ENCODE results near the gene WDR49.

WDR49 gene

DNA sequence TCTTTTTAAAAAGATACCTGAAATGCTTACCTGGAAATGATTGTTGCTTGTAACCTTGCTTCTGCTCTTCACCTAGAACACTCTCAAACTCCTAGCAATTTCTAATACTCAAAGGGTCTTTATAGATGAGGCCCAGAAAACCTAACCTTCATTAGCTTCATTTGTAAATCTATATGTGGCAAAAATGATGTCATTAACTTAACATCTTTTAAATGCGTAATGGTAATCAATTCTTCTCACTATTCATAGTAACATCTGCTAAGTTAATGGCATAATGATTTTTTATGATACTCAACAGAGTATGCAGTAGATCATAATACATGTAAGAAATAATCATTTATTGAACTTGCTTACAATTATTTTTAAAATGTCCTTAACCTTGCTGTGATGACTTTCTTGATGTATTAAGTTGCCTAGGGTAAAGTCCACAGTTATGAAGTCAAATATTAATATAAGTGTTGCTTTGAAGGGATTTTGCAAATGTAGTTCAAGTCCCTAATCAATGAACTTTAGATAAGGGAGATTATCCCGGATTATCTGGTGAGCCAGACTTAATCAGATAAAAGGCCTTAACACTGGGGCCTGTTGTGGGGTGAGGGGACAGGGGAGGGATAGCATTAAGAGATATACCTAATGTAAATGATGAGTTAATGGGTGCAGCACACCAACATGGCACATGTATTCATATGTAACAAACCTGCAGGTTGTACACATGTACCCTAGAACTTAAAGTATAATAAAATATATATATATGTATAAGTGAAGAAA, 169.8 kb downstream of the WDR49 start:
- DNase-seq, result no peak

- DNase-seq, result no peak
Measured at GRCh38 chr3:167481164-167481563, 172.6 kb downstream of the WDR49 start.

- no peak for DNase-seq
Measured at GRCh38 chr3:167480748-167481147, 173.0 kb downstream of the WDR49 start.

DNA sequence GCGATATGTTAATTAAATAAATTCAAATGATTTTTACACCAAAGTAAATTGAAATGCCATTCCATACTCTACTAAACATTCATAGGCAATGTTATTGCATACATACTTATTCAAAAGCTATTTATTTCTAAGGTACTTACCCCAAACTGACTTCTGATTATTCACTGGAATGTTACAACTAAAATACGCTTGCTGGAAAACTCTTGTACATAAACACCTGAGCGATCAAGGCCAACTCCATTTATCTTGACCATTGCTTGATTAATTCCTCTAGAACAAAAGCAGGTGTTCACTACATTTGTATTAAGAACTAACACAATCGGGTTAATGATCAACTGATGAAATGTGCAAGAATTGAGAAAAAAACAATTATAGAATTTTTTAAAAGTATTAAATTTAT, 179.9 kb downstream of the WDR49 start, which contains the start of gene SERPINI2:
Gene SERPINI2 (minus strand): TSS at position 180 of the 400 bp plus-strand sequence. CDS start 2,208 bp downstream, outside the sequence.
- no peak for DNase-seq

- no peak for DNase-seq
Measured at GRCh38 chr3:167469381-167469780, 184.4 kb downstream of the WDR49 start.

DNA sequence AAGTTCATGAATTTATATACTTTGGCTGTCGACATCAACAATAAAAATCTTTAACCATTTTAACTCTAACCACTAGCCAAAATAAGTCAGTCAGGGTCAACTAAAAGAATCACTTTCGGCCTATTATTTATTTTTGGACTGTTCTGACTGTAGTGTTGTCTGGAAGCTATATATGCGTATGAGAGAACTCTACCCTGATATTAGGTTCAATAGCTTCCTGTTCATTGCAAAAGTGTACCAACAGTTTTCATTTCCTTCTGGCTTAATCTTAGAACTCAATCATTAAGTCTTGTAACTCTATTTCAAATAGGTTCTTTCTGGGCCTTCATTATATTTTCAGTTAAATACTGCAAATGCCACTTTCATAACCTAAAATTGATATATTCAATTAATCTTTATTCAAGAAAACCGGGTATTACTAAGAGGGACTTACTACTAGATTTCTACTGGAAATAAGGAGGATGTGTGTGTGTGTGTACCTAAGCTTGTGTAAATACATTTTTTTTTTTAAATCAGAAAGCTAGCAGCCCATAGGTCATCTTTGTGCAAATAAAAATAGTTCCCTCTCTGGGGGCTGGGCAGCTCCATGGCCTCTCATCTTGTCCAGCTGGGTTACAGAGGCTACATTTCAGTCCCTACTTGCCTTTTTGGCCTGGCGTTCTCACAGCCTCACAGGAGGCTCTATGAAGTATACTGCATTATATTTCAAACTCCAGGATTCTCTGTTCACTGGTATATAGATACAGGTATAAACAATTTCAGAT, 185.7 kb downstream of the WDR49 start:
- DNase-seq, result no peak

GRCh38 chr3:167466966-167467365, 186.8 kb downstream of the WDR49 start:
- DNase-seq, result no peak

- no peak for DNase-seq
Measured at GRCh38 chr3:167456157-167456799, 197.5 kb downstream of the WDR49 start.

DNA sequence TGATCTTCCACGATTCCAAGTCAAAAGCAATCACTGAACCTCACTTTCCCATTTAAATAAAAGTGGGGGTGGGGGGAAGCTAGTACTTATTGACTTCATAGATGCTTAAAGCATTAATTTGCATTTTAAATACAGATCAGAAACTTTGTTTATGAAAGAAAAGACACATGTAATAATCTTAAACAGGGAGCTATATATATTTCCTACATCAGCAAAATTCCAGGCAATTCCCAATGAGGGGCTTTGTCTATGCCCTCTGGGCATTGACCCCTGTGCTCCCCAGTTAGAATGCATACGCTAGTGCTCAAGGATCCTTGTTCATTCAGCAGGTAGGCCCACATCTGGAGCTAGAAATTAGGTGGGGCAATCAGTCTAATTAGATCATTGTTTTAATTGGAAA, 199.9 kb downstream of the WDR49 start:
- no peak for DNase-seq

DNA sequence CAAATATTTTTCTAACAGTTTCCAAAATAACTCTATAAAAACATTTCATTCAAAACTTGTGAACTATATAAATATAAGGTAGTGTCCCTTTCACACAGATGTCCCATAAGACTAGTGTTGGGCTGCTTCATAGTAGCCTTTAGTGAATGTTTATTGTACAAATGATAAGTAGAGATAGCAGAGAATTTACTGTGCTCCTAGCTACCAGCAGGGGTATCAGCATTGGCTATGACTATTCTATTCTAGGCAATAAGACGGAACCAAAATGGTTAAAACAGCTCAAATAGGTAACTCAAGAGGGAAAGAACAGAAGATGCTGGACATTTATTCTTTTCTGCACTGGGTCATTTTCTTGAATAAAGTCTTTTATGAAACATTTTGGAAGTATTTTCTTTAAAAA, 202.5 kb downstream of the WDR49 start:
- DNase-seq, result no peak

- DNase-seq, result no peak
Measured at GRCh38 chr3:167450675-167451074, 203.1 kb downstream of the WDR49 start.

GRCh38 chr3:167450195-167450594, 203.5 kb downstream of the WDR49 start:
- DNase-seq, result no peak

DNA sequence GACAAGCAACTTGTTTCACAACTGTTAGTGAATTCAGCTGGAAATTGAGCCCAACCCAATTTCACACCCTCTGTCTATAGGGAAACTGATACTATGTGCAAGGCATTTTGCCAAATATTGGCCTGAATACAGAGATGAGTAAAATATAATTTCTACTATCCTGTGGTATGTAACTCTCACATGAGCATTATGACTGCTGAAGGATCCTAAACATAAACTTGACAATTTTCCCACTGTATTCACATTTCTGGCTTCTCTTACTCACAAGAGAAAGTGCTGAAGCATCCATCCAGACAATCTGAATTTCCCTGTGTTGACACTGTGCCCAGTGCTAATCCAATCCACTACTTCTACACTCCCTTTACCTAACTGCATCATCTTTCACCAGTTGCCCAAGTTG, 208.3 kb downstream of the WDR49 start:
- no peak for DNase-seq

DNA sequence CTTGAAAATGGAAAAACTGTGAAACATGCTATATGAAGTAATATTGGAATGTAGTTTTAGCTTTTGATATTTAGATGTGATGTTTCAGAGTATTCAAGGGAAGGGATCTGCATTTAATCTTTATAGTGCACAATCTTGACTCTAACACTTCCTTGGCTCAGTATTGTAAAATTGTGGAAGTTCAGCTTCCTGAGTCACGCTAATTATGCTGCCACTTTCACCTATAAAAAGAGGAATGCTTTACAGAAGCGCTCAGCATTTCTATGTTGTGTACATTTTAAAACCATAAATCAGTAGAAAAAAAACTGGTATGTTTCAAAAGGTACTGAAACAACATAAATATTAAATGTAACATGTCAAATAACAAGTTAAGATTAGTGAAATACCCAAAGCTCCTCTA, 212.5 kb downstream of the WDR49 start:
- no peak for DNase-seq

DNA sequence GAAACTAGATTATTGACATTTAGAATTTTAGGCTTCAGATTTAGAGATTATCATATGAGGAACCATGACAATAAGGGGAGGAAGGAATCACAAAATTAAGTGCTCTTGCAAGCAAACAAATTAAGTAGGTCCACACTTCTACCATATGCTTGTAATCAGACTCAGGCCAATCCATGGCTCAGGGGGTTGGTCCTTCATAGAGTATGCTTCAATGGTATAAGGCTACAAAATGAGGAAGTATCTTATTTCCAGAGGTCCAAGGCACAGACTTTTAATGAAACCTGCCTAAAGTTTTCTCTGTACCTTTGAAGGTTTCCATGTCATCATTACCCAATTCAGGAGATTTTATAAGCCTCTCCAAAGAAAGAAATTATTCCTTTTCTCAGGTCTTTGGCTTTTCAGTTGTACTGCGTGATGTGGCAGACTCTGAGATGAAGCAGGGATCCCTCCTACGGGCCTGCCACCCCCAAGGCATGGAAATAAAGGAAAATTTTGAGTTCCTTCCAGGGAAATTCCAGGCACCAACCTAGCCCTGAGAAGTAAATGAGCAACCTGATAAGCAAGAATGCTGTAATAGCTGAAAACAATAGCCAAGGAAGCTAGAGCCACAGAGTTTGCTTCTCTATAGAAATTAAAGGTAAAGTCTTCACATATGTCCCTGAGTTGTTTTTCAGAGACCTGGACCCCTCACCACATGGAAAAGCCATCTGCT, 216.2 kb downstream of the WDR49 start:
- no peak for DNase-seq

Measured in activated CD4-positive, alpha-beta T cell treated with anti-CD3 and anti-CD28 coated beads, Interleukin-2, amount 50 U/mL, for 48 hours (primary cell).